ENCODE results near the gene CAMK2A.

DNA sequence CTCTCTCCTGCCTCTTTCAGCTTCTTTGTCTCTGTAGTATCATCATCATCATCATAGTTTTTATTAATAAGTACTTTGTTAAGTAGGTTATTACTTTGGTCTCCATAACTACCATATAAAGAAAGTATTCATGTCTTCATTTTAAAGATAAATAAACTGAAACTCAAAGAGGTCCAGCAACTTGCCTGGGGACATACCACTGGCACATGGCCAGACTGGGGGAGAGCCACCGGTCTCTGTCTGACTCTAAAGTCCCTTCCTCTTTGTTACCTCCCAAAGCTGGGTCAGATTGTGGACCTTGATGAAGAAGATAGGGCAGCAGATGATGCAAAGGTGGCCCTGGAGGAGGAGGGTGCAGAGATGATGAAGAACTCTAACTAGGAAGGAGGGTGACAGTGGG is 114.5 kb downstream of the CAMK2A start:
- TF ChIP-seq, protein P1, sequence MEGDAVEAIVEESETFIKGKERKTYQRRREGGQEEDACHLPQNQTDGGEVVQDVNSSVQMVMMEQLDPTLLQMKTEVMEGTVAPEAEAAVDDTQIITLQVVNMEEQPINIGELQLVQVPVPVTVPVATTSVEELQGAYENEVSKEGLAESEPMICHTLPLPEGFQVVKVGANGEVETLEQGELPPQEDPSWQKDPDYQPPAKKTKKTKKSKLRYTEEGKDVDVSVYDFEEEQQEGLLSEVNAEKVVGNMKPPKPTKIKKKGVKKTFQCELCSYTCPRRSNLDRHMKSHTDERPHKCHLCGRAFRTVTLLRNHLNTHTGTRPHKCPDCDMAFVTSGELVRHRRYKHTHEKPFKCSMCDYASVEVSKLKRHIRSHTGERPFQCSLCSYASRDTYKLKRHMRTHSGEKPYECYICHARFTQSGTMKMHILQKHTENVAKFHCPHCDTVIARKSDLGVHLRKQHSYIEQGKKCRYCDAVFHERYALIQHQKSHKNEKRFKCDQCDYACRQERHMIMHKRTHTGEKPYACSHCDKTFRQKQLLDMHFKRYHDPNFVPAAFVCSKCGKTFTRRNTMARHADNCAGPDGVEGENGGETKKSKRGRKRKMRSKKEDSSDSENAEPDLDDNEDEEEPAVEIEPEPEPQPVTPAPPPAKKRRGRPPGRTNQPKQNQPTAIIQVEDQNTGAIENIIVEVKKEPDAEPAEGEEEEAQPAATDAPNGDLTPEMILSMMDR (IDR thresholded peaks at IDR 0.05), result no peak
- no peak for TF ChIP-seq POLR2A (IDR thresholded peaks at IDR 0.05)

Measured in Peyer's patch (tissue), 4 donors.